SJSA1 (cell line): ENCODE measurements around the gene RNF213. TPM values are rescaled to one million over a fixed set of nuclear protein-coding genes. Genes with fewer than 3 reads are reported as not detected.

ENCODE experiments used
- DNase-seq, 2 experiments: peaks; one replicate each; pipeline ENCODE4 v3.0.0-alpha.2; 2015 to 2020; ENCODE audit warnings: low spot score in 2 of 2, low read depth in 1 of 2
- H3K27ac ChIP-seq: fragments of 250-450 bp; sonication (Bioruptor Pico); 2 replicates; pipeline ENCODE4 v1.5.1; 2020; ENCODE audit warnings: mild to moderate bottlenecking, moderate library complexity
- H3K27me3 ChIP-seq: fragments of 250-450 bp; sonication (Bioruptor Pico); replicated peaks from 2 replicates; pipeline ENCODE4 v1.5.1; 2020; ENCODE audit warnings: mild to moderate bottlenecking, moderate library complexity
- H3K36me3 ChIP-seq: fragments of 250-450 bp; sonication (Bioruptor Pico); 2 replicates; pipeline ENCODE4 v1.5.1; 2020; ENCODE audit warnings: mild to moderate bottlenecking
- H3K4me1 ChIP-seq: fragments of 250-450 bp; sonication (Bioruptor Pico); replicated peaks from 2 replicates; pipeline ENCODE4 v1.6.1; 2021; ENCODE audit warnings: mild to moderate bottlenecking
- H3K4me3 ChIP-seq: fragments of 250-450 bp; sonication (Bioruptor Pico); 2 replicates; pipeline ENCODE4 v1.5.1; 2020; ENCODE audit warnings: mild to moderate bottlenecking
- H3K9me3 ChIP-seq: fragments of 250-450 bp; sonication (Bioruptor Pico); replicated peaks from 2 replicates; pipeline ENCODE4 v1.5.1; 2020; ENCODE audit warnings: mild to moderate bottlenecking
- total RNA-seq: library from RNA; depleted of rRNA; stranded (reverse); fragments of >200 nt; shearing (Covaris generic); gene quantifications from 2 replicates; pipeline ENCODE4 v1.2.3, GENCODE V29; 2014

Gene RNF213
- total RNA-seq, 1 experiment from 2014 or later, result 49.8 TPM

- Histone ChIP-seq H3K27me3 (no peaks in the 10 kb centered on the region), H3K4me1 (no peaks in the 10 kb centered on the region; the same call in 1 of the 2 replicates), H3K9me3 (no peaks in the 10 kb centered on the region), H3K36me3 (no peaks in the 10 kb centered on the region), H3K4me3 (no peak overlapping the region), H3K27ac (no peak overlapping the region)
- DNase-seq, result no peak
Observed at GRCh38 chr17:80428363-80428762, 167.7 kb downstream of the RNF213 start.

GRCh38 chr17:80428796-80429195, 168.1 kb downstream of the RNF213 start:
- Histone ChIP-seq H3K9me3 (no peaks in the 10 kb centered on the region), H3K4me3 (no peak overlapping the region), H3K27me3 (no peaks in the 10 kb centered on the region), H3K27ac (no peak overlapping the region), H3K36me3 (no peaks in the 10 kb centered on the region), H3K4me1 (no peaks in the 10 kb centered on the region; the same call in 1 of the 2 replicates)
- DNase-seq, result no peak

GRCh38 chr17:80429356-80430275, 169.0 kb downstream of the RNF213 start:
- Histone ChIP-seq H3K27ac (no peak overlapping the region), H3K36me3 (no peaks in the 10 kb centered on the region), H3K27me3 (no peaks in the 10 kb centered on the region), H3K9me3 (no peaks in the 10 kb centered on the region), H3K4me1 (no peaks in the 10 kb centered on the region; the same call in 1 of the 2 replicates), H3K4me3 (no peak overlapping the region)
- DNase-seq, result no peak

GRCh38 chr17:80430446-80431245, 170.0 kb downstream of the RNF213 start:
- no peaks in the 10 kb centered on the region for H3K27me3 ChIP-seq
- H3K4me3 ChIP-seq, result no peak overlapping the region
- no peak for DNase-seq
- H3K27ac ChIP-seq, result no peak overlapping the region
- H3K9me3 ChIP-seq, result no peaks in the 10 kb centered on the region
- no peaks in the 10 kb centered on the region for H3K36me3 ChIP-seq
- no peaks in the 10 kb centered on the region; the same call in 1 of the 2 replicates for H3K4me1 ChIP-seq

GRCh38 chr17:80431246-80432195, 170.9 kb downstream of the RNF213 start:
- Histone ChIP-seq H3K4me3 (no peak overlapping the region), H3K4me1 (no peaks in the 10 kb centered on the region; the same call in 1 of the 2 replicates), H3K27ac (no peak overlapping the region), H3K36me3 (no peaks in the 10 kb centered on the region), H3K9me3 (no peaks in the 10 kb centered on the region), H3K27me3 (no peaks in the 10 kb centered on the region)
- no peak for DNase-seq

GRCh38 chr17:80432350-80432955, 171.8 kb downstream of the RNF213 start:
- Histone ChIP-seq H3K27me3 (no peaks in the 10 kb centered on the region), H3K4me3 (no peak overlapping the region), H3K9me3 (no peaks in the 10 kb centered on the region), H3K27ac (no peak overlapping the region), H3K36me3 (no peaks in the 10 kb centered on the region), H3K4me1 (no peaks in the 10 kb centered on the region)
- no peak for DNase-seq

GRCh38 chr17:80432961-80433550, 172.4 kb downstream of the RNF213 start:
- no peaks in the 10 kb centered on the region for H3K36me3 ChIP-seq
- H3K27ac ChIP-seq, result no peak overlapping the region
- no peaks in the 10 kb centered on the region for H3K9me3 ChIP-seq
- no peaks in the 10 kb centered on the region for H3K4me1 ChIP-seq
- no peak overlapping the region for H3K4me3 ChIP-seq
- DNase-seq, result no peak
- H3K27me3 ChIP-seq, result no peaks in the 10 kb centered on the region

GRCh38 chr17:80433916-80434666, 173.4 kb downstream of the RNF213 start:
- no peak for DNase-seq
- H3K4me1 ChIP-seq, result no peaks in the 10 kb centered on the region
- no peaks in the 10 kb centered on the region for H3K9me3 ChIP-seq
- no peaks in the 10 kb centered on the region for H3K27me3 ChIP-seq
- H3K27ac ChIP-seq, result no peak overlapping the region
- H3K4me3 ChIP-seq, result no peak overlapping the region
- no peaks in the 10 kb centered on the region for H3K36me3 ChIP-seq

GRCh38 chr17:80437532-80437931, 176.9 kb downstream of the RNF213 start:
- Histone ChIP-seq H3K4me3 (no peak overlapping the region), H3K9me3 (no peaks in the 10 kb centered on the region), H3K27ac (no peak overlapping the region), H3K27me3 (no peaks in the 10 kb centered on the region), H3K36me3 (no peaks in the 10 kb centered on the region), H3K4me1 (no peaks in the 10 kb centered on the region)
- DNase-seq, result no peak

- no peak for DNase-seq
- H3K36me3 ChIP-seq, result no peaks in the 10 kb centered on the region
- H3K9me3 ChIP-seq, result no peaks in the 10 kb centered on the region
- H3K4me3 ChIP-seq, result no peak overlapping the region
- H3K4me1 ChIP-seq, result no peaks in the 10 kb centered on the region
- no peaks in the 10 kb centered on the region; the same call in 1 of the 2 replicates for H3K27me3 ChIP-seq
- H3K27ac ChIP-seq, result no peak overlapping the region
Observed at GRCh38 chr17:80438806-80439205, 178.2 kb downstream of the RNF213 start.

GRCh38 chr17:80439499-80439898, 178.8 kb downstream of the RNF213 start:
- DNase-seq, result no peak
- Histone ChIP-seq H3K27ac (no peak overlapping the region), H3K4me1 (no peaks in the 10 kb centered on the region), H3K4me3 (no peak overlapping the region), H3K36me3 (no peaks in the 10 kb centered on the region), H3K27me3 (no peaks in the 10 kb centered on the region; the same call in 1 of the 2 replicates), H3K9me3 (no peaks in the 10 kb centered on the region)

- Histone ChIP-seq H3K27me3 (no peaks in the 10 kb centered on the region; the same call in 1 of the 2 replicates), H3K36me3 (no peaks in the 10 kb centered on the region), H3K4me1 (peaks cover under 1% of the 10 kb centered on the region), H3K27ac (no peak overlapping the region), H3K9me3 (no peaks in the 10 kb centered on the region), H3K4me3 (no peak overlapping the region)
- DNase-seq, result peak; percentile 38 to 73
Observed at GRCh38 chr17:80441133-80441578, 180.5 kb downstream of the RNF213 start.
